ENCODE data around the gene C1orf21. TPM values are rescaled to one million over a fixed set of nuclear protein-coding genes. Genes with fewer than 3 reads are reported as not detected.
A peak's percentile ranks its signal among the peaks of the same experiment; 100 is the strongest.

The C1orf21 gene
- total RNA-seq, 2 donors from 2014 or later: 8.3 to 10.2 TPM

DNA sequence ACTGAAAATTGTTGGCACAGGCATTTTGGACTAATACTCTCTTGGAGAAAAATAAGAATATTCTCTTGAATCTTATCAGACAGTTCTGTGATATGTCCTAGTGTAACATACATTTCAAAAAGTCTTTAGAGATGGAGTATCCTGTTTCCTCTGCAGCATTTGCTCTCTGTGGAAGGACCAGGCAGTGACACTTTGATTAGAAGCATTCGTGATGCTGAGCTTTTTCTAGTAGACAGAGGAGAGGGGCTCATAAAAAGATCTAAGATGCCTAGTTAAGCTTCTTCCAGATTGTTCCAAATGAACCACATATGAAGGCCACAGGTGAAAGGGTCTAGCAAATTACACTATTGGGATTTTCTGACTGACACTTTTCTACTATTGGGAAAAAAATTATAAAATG lies 120.3 kb downstream of the C1orf21 start:
- no peaks in the 10 kb centered on the region for H3K36me3 ChIP-seq (replicated peaks in 1 of 2; ENCODE audit: insufficient read depth in 1 of 2, low read depth in 2 of 2)
- no peaks in the 10 kb centered on the region for H3K9me3 ChIP-seq
- ATAC-seq (no peak), DNase-seq (no peak)
- peaks cover 23% of the 10 kb centered on the region for H3K4me1 ChIP-seq
- intact Hi-C loops (cut with DNase I): no loop called here
- H3K27me3 ChIP-seq: no peaks in the 10 kb centered on the region
- peak overlapping the region in 2 of 4 donors; percentile 29 to 39 for H3K27ac ChIP-seq
- 18 to 24% methylated on average over 1 of the region's 1 CpG for WGBS, 2 donors
- no peak overlapping the region for H3K4me3 ChIP-seq
- TF ChIP-seq, protein P1, sequence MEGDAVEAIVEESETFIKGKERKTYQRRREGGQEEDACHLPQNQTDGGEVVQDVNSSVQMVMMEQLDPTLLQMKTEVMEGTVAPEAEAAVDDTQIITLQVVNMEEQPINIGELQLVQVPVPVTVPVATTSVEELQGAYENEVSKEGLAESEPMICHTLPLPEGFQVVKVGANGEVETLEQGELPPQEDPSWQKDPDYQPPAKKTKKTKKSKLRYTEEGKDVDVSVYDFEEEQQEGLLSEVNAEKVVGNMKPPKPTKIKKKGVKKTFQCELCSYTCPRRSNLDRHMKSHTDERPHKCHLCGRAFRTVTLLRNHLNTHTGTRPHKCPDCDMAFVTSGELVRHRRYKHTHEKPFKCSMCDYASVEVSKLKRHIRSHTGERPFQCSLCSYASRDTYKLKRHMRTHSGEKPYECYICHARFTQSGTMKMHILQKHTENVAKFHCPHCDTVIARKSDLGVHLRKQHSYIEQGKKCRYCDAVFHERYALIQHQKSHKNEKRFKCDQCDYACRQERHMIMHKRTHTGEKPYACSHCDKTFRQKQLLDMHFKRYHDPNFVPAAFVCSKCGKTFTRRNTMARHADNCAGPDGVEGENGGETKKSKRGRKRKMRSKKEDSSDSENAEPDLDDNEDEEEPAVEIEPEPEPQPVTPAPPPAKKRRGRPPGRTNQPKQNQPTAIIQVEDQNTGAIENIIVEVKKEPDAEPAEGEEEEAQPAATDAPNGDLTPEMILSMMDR (IDR thresholded peaks at IDR 0.05): no peak
- no peak for TF ChIP-seq POLR2A (IDR thresholded peaks at IDR 0.05)

- Histone ChIP-seq H3K4me1 (peaks cover 23% of the 10 kb centered on the region), H3K27me3 (no peaks in the 10 kb centered on the region), H3K4me3 (no peak overlapping the region), H3K9me3 (no peaks in the 10 kb centered on the region), H3K27ac (peak overlapping the region in 2 of 4 donors; percentile 29 to 39), H3K36me3 (replicated peaks in 1 of 2; ENCODE audit: insufficient read depth in 1 of 2, low read depth in 2 of 2) (no peaks in the 10 kb centered on the region)
- no peak for TF ChIP-seq POLR2A (IDR thresholded peaks at IDR 0.05)
- TF ChIP-seq, protein P1 (IDR thresholded peaks at IDR 0.05): no peak
- ATAC-seq: no peak
- no peak for DNase-seq
- WGBS, 2 donors: 11 to 12% methylated on average over 1 of the region's 1 CpG
- intact Hi-C loops (cut with DNase I): no loop called here
Observed at GRCh38 chr1:184507604-184508280, 120.9 kb downstream of the C1orf21 start.

DNA sequence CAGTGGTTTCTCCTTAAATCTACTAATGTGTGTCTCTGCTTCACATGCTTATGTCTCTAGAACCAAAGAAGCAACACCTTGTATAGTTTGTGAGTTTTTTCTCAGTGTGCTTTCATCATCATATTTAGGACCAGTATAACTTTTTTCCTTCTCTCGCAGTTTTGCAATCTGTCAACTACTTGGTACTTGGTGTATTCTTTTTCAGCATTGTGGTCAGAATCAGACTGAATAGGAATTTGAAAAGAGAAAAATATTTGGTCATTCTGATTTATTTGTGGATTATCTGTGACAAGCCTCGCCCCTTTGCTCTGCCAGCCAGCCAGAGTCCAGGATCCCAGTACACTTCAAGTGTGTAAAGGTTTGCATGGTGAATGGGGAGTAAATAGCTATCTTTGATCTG lies 122.3 kb downstream of the C1orf21 start:
- H3K4me3 ChIP-seq: no peak overlapping the region
- 91 to 98% methylated on average over 2 of the region's 2 CpGs for WGBS, 2 donors
- no peaks in the 10 kb centered on the region for H3K36me3 ChIP-seq (replicated peaks in 1 of 2; ENCODE audit: insufficient read depth in 1 of 2, low read depth in 2 of 2)
- no peak for TF ChIP-seq POLR2A (IDR thresholded peaks at IDR 0.05)
- TF ChIP-seq, protein P1 (IDR thresholded peaks at IDR 0.05): no peak
- DNase-seq (no peak), ATAC-seq (no peak)
- H3K4me1 ChIP-seq: peaks cover 31% of the 10 kb centered on the region
- no peak overlapping the region for H3K27ac ChIP-seq
- no peaks in the 10 kb centered on the region for H3K9me3 ChIP-seq
- no peaks in the 10 kb centered on the region for H3K27me3 ChIP-seq
- intact Hi-C loops (cut with DNase I): no loop called here

DNA sequence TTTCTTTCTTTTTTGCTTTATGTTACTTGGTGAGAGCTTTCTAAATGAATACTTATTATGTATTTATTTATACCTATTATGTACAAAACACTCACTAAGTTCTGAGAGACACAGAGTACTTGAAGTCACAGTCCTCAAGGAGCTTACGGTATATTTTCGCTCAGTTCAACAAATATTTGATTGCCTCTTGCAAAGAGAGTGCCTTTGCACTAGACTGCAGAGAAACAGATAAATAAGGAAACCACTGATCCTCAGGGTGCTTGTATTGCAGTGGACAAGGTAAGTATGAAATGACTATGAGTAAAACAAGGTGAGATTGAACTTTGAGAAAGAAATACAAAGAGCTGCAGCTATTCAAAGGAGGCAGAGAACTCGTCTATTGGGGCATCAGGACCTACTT lies 123.3 kb downstream of the C1orf21 start:
- no peak for DNase-seq
- no peak for ATAC-seq
- no peaks in the 10 kb centered on the region for H3K9me3 ChIP-seq
- TF ChIP-seq POLR2A (IDR thresholded peaks at IDR 0.05): no peak
- TF ChIP-seq, protein P1 (IDR thresholded peaks at IDR 0.05): no peak
- 93 to 95% methylated on average over 3 of the region's 3 CpGs for WGBS, 2 donors
- no peaks in the 10 kb centered on the region for H3K36me3 ChIP-seq (replicated peaks in 1 of 2; ENCODE audit: insufficient read depth in 1 of 2, low read depth in 2 of 2)
- intact Hi-C loops (cut with DNase I): no loop called here
- no peaks in the 10 kb centered on the region for H3K27me3 ChIP-seq
- H3K4me3 ChIP-seq: no peak overlapping the region
- peaks cover 25% of the 10 kb centered on the region for H3K4me1 ChIP-seq
- no peak overlapping the region for H3K27ac ChIP-seq

GRCh38 chr1:184512724-184513123 lies 125.9 kb downstream of the C1orf21 start:
- Histone ChIP-seq H3K36me3 (replicated peaks in 1 of 2; ENCODE audit: insufficient read depth in 1 of 2, low read depth in 2 of 2) (no peaks in the 10 kb centered on the region), H3K4me1 (peaks cover 31% of the 10 kb centered on the region), H3K27me3 (no peaks in the 10 kb centered on the region), H3K27ac (no peak overlapping the region), H3K9me3 (no peaks in the 10 kb centered on the region), H3K4me3 (no peak overlapping the region)
- intact Hi-C loops (cut with DNase I): no loop called here
- ATAC-seq: no peak
- DNase-seq: no peak
- 93 to 96% methylated on average over 7 to 8 of the region's 8 CpGs for WGBS, 2 donors
- TF ChIP-seq POLR2A (IDR thresholded peaks at IDR 0.05): no peak
- TF ChIP-seq, protein P1 (IDR thresholded peaks at IDR 0.05): no peak

All from body of pancreas (tissue), 4 donors.